SK-N-MC (cell line): ENCODE measurements around the gene NEDD4L.

Experiments used
- DNase-seq: peaks from one replicate; pipeline ENCODE4 v3.0.0-alpha.2; 2011; ENCODE audit warnings: low read depth, low spot score
- H3K27ac ChIP-seq: fragments of 200-600 bp; sonication (generic); 2 replicates; pipeline ENCODE4 v1.5.1; 2016; ENCODE audit warnings: mixed run types
- H3K36me3 ChIP-seq: fragments of 200-600 bp; sonication (generic); 2 replicates; pipeline ENCODE4 v1.6.1; 2017; ENCODE audit warnings: antibody characterized with exemption, low read length, mixed read lengths; ENCODE audit not compliant: insufficient read depth
- H3K4me3 ChIP-seq: fragments of 200-600 bp; sonication (generic); 2 replicates; pipeline ENCODE4 v1.5.1; 2016
- H3K9ac ChIP-seq: fragments of 200-600 bp; sonication (generic); 2 replicates; pipeline ENCODE4 v1.8.0; 2017; ENCODE audit warnings: mixed run types, mixed read lengths; ENCODE audit not compliant: insufficient read length
- H3K9me3 ChIP-seq: fragments of 200-600 bp; sonication (generic); 2 replicates; pipeline ENCODE4 v1.6.1; 2017; ENCODE audit warnings: low read depth, mild to moderate bottlenecking, antibody characterized with exemption, low read length, moderate library complexity, mixed read lengths
- EZH2 ChIP-seq: fragments of 200-600 bp; sonication (generic); IDR thresholded peaks from one replicate; pipeline ENCODE4 v1.6.1; 2017; ENCODE audit warnings: antibody characterized with exemption
- FOXP2 ChIP-seq: optimal IDR thresholded peaks from 2 replicates; pipeline ENCODE3; 2011; ENCODE audit warnings: mild to moderate bottlenecking, moderate library complexity; ENCODE audit not compliant: insufficient read depth; ENCODE audit errors: extremely low read length, control extremely low read depth
- POLR2AphosphoS5 ChIP-seq: IDR thresholded peaks from 2 replicates; pipeline ENCODE4 v1.6.1; 2012; ENCODE audit warnings: mild to moderate bottlenecking, low read depth, low read length, borderline replicate concordance

NEDD4L gene

DNA sequence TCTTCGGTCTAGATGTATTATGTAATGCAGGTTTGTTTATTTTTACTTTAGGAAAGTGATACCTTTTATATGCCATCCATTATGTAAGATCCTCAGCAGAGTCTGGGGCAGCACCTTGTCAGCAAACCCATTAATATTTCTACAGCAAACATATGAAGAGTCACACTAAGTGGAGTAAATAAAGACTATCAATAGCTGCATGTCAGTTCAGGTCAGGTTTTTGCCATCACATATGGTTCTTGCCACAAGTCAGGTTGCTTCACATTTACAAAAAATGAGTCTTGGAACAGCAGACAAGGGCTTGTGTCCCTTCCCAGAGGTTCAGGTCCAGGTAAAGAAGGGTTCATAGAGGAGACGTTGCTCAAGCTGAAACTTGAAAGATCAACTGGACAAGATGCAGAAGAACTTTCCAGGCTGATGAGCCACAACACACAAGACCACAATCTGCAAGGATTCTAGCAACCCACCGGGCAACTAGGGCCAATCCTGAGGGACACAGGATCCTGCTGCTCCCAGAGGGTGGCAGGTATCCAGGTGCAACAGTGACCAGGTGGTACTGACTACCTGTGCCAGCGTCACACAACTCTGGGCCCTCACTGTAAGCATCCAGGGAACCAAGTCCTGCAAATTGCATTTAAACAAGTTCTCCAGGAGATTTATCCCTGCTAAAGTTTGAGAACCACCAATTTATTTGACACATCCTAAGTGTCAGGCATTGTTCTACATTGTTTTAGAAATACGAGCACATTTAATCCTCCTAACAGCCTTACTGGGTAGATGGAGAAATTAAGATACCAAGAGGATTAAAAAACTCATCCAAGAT lies 369.0 kb downstream of the NEDD4L start:
- no peaks in the 10 kb centered on the region for H3K36me3 ChIP-seq
- H3K4me3 ChIP-seq = no peak overlapping the region
- no peak overlapping the region for H3K27ac ChIP-seq
- H3K9ac ChIP-seq = no peak overlapping the region
- no peak for DNase-seq
- TF ChIP-seq EZH2 = no peak
- no peak for TF ChIP-seq FOXP2
- TF ChIP-seq POLR2AphosphoS5 = no peak
- no peaks in the 10 kb centered on the region for H3K9me3 ChIP-seq

DNA sequence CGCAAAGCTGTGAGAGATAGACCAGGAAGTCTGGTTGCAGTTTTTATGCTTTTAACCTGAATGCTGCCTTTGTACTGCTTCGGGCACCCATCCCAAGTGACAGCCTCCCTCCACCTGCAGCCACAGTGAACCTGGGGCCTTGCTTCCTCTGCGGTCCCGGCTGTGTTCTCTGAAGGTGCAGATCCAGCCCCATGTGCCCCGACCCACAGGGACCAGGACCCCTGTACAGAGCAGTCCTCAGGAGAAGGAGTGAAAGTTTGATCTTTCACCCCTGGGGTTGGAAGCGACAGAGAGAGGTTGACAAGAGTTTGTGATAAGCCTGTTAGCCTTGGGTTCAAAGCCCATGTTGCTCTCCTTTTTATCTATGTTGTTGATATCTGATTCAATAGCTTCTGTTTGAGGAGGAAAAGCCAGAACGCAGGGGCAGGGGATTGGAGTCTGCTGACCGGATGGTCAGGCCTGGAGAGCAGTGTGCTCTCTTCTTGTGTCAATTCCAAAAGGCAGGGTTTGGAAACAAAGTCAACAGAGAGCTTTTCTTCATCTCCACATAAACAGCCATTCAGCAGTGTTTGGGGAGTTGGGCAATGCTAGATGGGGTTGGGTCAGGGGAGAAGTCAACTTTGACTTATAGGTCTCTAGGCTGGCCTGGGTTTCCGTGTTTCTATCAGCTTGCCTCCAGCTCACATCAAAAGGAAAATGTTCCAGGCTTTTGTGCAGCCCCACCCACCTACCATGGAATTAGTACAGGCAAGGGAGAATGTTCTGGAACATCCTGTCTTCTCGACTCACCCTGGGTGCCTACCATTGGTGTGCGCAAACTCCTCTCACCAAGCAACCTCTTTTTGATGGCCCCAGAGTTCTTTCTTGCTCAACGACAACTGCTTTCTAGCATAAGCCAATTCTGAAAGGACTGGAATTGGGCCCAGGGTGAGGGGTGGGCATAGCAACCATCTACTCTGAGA lies 369.9 kb downstream of the NEDD4L start:
- no peak for TF ChIP-seq FOXP2

DNA sequence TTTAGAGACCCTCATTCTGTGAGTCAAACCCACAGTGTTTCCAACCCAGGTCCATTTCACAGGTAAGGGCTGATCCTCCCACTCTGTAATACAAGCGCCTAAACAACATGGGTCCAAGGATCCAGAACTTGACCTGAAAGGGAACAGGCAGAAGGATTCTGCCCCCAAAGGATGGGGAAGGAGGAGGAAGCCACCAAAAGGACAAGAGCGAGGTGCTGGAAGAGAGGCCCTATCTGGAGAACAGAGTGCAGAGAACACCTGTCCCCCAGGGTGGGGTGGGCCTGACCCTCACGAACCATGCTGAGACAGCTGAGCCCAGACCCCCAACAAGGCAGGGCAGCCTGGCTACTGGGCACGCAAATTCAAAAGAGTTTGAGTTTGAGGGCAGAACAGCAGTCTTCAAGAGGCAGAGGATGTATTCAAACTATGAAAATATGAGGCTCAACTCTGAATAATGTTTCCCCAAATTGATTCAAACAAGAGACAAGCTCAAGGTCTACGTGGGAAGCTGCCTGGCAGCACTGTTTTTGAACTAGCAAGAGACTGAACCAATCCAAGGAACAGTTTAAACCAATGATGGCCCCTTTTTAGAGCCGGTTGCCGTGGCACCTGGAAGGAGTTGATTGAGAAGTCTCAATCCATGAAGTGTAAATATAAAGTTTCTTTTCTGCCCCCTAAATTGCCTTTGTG lies 372.1 kb downstream of the NEDD4L start:
- H3K9me3 ChIP-seq = no peaks in the 10 kb centered on the region
- DNase-seq = no peak
- no peak overlapping the region for H3K9ac ChIP-seq
- no peak overlapping the region for H3K4me3 ChIP-seq
- no peaks in the 10 kb centered on the region for H3K36me3 ChIP-seq
- TF ChIP-seq EZH2 (no peak), POLR2AphosphoS5 (no peak), FOXP2 (no peak)
- H3K27ac ChIP-seq = no peak overlapping the region

More for the DNA sequence above, 369.9 kb downstream of the NEDD4L start:
- H3K27ac ChIP-seq = no peak overlapping the region
- no peak for DNase-seq
- H3K36me3 ChIP-seq = no peaks in the 10 kb centered on the region
- no peak overlapping the region for H3K9ac ChIP-seq
- H3K4me3 ChIP-seq = no peak overlapping the region
- H3K9me3 ChIP-seq = no peaks in the 10 kb centered on the region

DNA sequence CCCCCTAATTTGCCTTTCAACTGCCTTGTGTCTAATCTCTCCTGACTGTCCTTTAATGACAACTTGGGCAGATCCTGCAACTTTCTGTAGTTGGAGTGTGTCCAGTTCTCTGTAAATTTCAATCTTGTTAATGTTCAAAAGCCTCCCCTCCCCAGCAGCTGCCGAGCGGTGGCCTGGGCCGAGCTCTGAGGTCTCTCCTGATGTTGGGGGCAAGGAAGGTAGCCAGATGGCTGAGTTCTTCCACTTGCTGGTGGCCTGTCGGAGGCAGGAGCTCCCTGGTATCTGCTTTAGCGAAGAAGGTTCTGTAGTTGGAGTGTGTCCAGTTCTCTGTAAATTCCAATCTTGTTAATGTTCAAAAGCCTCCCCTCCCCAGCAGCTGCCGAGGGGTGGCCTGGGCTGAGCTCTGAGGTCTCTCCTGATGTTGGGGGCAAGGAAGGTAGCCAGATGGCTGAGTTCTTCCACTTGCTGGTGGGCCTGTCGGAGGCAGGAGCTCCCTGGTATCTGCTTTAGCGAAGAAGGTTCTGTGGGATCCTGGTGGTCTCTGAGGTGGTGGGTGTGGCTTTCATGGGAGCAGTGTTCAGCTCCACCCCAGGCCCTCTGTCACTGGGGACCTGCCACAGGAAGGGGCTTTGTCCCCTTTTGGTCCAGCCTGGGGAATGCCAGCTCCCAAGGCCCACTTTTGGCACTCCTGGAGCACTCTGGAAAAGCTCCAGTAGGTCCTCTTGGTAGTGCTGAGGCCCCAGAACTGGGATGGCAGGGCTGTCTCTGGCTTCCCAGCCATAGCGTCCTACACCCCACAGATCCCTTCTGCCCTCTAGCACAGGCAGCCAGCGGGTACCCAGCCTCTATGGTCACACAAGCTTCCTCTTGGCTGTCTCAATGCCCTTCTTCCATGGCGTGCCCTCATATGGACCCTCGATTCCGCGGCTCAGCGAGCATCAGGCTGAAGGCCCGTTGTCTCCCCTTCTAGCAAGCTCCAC lies 373.0 kb downstream of the NEDD4L start:
- DNase-seq = no peak
- no peak for TF ChIP-seq POLR2AphosphoS5
- Histone ChIP-seq H3K27ac (no peak overlapping the region), H3K9ac (no peak overlapping the region), H3K9me3 (no peaks in the 10 kb centered on the region), H3K36me3 (no peaks in the 10 kb centered on the region), H3K4me3 (no peak overlapping the region)

DNA sequence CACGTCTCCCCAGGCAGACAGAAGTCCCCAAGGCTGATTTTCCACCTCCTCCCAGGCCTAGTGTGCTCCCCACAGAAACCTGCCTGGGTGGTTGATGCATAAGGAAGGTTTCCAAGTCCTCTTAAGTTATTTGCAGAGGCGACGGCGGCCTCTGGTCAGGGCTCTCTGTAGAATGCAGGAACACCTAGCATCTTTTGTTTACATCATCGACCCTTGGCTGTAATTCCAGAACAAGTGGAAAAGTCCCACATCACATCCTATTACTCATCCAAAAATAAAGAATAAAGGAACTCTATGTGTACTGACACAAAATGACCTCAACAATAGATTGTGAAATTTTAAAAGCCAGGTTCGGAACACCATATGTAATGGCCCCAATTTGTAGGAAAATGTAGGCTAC lies 373.7 kb downstream of the NEDD4L start:
- no peak overlapping the region for H3K9ac ChIP-seq
- no peak for DNase-seq
- no peak overlapping the region for H3K4me3 ChIP-seq
- H3K9me3 ChIP-seq = no peaks in the 10 kb centered on the region
- TF ChIP-seq POLR2AphosphoS5 = no peak
- TF ChIP-seq EZH2 = no peak
- no peaks in the 10 kb centered on the region for H3K36me3 ChIP-seq
- no peak overlapping the region for H3K27ac ChIP-seq

DNA sequence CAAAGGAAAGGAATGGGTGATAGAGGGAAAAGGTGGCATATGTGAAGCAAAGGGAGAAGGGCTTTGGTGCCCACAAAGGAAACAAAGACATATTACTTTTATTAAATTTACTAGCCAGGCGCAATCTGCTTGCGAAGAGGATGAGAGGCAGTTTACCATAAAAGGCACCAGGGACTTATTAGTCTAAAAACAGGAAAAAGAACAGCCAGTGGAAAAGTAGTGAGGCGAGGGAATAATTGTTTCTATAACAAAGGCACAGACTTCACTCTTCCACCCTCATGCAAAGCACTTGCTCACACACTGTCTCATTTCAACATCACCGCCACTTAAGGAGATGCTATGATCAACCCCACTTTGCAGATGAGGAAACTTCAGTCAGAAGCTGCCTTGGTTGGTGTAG lies 374.3 kb downstream of the NEDD4L start:
- TF ChIP-seq POLR2AphosphoS5 (no peak), EZH2 (no peak), FOXP2 (no peak)
- no peak overlapping the region for H3K9ac ChIP-seq
- H3K4me3 ChIP-seq = no peak overlapping the region
- no peak for DNase-seq
- H3K9me3 ChIP-seq = no peaks in the 10 kb centered on the region
- H3K27ac ChIP-seq = no peak overlapping the region
- H3K36me3 ChIP-seq = no peaks in the 10 kb centered on the region

DNA sequence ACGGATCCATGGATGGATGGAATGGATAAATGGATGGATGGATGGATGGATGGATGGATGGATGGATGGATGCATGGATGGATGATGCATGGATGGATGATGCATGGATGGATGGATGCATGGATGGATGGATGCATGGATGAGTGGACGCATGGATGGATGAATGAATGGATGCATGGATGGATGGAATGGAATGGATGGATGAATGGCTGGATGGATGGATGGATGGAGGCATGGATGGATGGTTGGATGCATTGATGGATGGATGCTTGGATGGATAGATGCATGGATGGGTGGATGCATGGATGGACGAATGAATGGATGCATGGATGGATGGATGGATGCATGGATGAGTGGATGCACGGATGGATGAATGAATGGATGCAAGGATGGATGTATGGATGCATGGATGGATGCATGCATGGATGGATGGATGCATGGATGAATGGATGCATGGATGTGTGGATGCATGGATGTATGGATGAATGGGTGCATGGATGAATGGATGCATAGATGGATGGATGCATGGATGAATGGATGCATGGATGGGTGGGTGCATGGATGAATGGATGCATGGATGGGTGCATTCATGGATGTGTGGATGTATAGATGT lies 375.7 kb downstream of the NEDD4L start:
- Histone ChIP-seq H3K9ac (no peak overlapping the region), H3K4me3 (no peak overlapping the region), H3K27ac (no peak overlapping the region), H3K36me3 (no peaks in the 10 kb centered on the region), H3K9me3 (no peaks in the 10 kb centered on the region)
- no peak for TF ChIP-seq FOXP2
- TF ChIP-seq EZH2 = no peak
- TF ChIP-seq POLR2AphosphoS5 = no peak
- no peak for DNase-seq
